Forelimb muscle (tissue), 1 donor: ENCODE measurements around the gene BCAR1. TPM values are rescaled to one million over a fixed set of nuclear protein-coding genes. Genes with fewer than 3 reads are reported as not detected.

ENCODE experiments used
- DNase-seq: peaks from one replicate; pipeline ENCODE4 v3.0.0-alpha.2; 2013; ENCODE audit warnings: low read depth
- polyA plus RNA-seq: library from polyadenylated mRNA; unstranded; fragments of 120-200 nt; gene quantifications from one replicate; pipeline ENCODE4 v1.2.1, GENCODE V29; 2013; ENCODE audit not compliant: insufficient read length

BCAR1 gene
- polyA plus RNA-seq, 1 donor = 58.6 TPM

DNA sequence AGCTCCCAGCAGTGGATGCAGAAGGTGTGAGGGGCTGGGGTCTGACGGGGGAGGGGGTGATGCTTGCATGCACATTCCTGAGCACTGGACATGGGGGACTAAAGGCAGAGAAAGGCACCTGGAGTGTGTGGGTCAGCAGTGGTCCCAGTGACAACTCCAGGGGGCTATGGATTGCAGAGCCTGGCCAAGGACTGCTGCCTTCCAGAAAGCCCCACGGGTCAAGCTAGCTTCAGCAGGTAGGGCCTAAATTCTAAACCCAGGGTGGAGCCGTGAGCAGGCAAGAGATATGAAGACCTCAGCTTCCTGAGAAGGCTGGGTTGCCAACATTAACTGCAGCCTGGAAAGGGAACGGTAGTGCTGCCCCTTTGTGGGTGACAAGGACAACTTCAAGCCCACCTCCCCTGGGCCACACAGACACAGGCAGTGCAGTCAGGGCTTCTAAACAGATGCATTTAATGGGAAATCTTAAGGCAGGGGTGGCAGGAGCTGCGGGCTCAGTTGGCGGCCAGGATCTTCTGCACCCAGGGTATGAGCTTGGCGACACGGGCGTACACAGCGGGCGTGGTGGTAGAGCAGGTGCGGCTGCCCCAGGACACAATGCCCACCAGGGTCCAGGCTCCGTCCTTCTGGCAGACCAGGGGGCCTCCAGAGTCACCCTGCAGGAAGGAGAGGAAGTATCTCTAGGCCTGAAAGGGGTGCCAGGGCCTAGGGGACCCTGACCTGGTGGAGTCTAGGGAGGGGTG, 47.6 kb downstream of the BCAR1 start:
- DNase-seq = no peak

DNA sequence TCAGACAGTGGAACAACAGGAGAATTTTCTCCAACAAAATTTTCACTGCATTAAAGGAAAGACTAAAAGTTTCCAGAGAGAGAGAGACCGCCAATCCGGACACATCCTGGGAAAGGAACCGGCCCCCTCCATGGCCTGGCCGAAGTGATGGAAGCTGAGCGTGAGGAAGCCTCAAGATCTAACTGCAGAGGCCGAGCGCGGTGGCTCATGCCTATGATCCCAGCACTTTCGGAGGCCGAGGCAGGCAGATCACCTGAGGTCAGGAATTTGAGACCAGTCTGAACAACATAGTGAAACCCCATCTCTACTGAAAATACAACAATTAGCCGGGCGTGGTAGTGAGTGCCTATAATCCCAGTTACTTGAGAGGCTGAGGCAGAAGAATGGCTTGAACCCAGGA, 48.3 kb downstream of the BCAR1 start:
- no peak for DNase-seq

DNA sequence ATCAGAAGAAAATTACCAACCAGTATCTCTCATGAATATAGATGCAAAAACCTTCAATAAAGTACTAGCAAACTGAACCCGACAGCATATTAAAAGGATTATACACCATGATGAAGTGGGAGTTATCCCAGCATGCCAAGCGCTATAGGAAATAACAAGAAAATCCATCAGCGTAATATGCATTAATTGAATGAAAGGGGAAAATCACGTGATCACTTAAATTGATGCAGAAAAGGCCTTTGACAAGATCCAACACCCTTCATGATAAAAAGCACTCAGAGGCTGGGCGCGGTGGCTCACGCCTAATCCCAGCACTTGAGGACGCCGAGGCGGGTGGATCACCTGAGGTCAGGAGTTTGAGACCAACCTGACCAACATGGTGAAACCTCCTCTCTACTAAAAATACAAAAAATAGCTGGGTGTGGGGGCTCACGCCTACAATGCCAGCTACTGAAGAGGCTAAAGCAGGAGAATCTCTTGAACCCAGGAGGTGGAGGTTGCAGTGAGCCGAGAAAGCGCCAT, 49.3 kb downstream of the BCAR1 start:
- DNase-seq = no peak

DNA sequence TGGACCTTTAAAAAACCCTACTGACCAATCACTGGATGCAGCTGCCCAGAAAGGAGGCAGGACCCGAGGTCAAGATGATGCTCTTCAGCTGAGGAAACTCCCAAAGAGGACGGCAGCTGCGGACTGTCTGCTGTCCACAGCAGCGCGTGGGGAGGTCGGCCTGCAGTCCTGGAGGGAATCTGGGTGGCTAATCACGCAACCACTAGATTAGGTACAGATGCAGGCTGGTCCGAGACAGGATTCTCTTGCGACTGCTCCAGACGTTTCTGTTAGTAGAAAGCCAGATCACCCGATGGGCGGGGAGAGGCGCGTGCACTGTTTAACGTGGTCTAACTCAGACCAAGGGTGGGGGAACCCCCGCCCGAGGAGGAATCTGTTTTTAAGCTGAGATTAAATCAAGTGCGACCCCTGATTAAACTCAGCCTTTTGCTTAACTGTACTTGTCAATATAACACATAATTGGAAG, 53.3 kb downstream of the BCAR1 start:
- DNase-seq = no peak

DNA sequence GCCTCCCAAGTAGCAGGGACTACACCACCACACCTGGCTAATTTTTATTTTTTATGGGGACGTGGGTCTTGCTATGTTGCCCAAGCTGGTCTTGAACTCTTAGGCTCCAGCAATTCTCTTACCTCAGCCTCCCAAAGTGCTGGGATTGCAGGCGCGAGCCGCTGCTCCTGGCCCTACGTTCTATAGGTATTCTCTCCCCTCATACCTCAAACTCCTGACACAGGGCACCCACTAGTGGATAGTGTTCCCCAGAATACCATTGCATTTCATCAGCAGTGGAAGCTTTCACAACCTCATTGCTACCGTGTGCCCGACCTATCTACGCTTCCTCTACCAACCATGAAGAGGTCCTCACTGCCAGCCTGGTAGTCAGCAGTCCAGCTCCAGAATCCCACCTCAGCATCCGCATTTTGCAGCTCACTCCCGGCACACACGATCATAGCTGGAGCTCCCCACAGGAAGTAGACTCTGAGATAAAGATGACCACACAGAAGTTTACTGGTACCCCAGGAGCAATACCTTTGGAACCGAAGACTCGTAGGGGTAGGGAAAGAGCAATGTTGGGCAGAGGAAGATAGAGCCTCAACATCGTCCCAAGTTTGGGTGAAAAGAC, 53.8 kb downstream of the BCAR1 start:
- DNase-seq = no peak

DNA sequence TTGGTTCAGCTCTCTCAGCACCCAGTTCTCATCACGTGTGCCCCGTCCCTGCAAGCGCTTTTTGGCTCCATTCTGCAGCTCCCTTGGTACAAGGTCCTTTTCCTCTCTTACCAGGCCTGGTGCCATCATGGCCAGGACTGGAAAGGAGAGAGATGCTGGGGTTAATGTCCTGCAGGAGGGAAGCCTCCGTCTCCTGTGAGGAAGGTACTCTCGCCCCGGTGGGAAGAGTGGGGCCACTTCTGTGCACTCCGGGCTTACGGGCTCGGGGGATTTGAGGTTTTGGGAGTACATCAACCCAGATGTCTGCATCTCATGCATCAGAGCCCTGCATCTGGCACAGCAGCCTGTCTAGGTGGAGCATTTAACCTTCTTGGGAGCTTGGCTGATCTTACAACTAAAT, 54.6 kb downstream of the BCAR1 start:
- DNase-seq = no peak

DNA sequence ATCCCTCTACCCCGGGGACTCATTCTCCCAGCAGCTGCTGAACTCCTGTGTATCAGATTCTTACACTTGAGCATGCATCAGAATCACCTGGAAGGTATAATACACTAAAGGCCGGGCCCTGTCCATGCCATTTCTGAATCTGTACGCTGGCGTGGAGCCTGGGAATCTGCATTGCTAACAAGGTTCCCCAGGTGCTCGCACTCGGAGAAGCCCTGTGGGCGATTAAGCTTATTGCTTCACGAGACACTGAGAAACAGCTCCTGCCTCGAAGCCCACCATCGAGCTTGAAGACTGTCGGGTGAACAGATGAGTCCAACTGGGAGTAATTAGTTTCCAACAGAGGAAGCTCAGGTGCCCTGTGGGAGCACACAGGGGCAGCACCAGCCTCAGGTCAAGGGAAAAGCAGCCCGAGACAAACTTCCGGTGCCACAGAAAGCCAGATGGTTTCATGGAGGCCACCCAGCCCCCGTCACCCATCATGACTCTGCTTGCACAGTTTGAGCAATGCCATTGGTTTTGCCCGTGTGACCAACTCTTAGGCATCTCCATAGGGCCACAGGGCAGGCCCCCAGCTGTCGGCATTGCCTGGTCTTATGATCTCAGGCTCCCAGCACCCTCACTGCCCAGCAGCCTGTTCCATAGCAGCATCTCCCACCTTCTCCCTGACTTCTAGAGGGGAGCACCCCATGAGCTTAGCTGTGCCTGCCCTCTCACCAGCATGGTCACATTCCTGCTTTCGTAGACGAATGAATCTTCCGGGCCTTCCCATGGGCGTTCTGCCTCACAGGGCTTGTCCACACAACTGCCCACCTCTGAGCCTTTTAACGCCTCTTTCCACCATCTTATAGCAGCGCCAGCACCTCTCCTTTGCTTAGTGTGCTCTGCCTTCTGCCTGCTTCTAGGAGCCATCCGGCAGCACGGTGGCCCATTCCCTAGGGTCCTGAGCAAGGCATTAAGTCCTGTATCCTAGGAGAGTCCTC, 55.3 kb downstream of the BCAR1 start:
- DNase-seq = no peak

DNA sequence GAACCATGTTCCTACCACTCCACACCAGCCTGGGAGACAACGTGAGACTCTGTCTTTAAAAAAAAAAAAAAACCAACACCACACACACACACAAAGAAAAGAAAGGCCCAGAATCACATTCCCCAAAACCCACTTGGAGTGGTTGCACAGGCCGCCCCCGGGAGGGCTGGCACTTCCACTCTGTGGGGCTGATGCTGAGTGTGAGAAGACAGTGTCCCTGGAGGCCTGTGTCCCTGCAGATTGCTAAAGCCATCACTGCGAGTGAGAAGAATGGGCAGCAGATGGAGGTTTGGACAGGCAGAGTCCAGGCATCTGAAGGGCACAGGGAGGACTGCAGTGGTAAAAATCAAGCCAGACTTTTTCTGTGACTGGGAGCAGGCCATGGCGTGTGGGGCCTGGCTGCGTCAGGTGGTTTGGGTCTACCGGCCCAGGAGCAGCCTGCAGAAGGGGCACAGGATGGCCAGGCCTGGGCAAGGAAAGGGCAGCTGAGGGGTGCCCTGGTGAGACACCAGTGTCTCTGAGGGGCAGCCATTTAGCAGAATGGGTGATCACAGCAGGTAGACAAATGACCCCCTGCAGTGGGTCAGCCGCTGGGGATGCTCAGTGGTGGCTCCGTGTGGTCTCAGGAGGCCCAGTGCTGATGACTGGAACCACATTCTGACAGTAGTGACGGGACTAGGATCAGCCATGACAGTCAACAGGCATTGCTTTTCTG, 57.5 kb downstream of the BCAR1 start:
- DNase-seq = no peak

DNA sequence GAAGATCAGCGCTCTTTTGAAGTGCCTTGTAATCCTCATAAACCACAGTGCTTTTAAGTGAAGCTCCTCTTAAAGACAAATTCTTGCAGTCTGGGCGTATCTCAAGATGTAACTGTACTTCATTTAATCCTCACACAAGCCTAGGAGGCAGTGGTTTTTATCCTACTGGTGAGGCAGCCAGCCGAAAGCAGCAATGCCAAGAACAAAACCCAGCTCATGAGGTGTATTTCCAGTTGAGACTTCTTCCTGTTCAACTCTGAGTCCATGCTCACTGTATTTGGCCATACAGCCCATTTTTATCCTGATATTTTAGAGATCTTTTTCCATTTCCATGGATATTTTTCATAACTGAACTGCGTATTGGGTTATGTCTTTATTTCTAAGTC, 58.2 kb downstream of the BCAR1 start:
- no peak for DNase-seq

DNA sequence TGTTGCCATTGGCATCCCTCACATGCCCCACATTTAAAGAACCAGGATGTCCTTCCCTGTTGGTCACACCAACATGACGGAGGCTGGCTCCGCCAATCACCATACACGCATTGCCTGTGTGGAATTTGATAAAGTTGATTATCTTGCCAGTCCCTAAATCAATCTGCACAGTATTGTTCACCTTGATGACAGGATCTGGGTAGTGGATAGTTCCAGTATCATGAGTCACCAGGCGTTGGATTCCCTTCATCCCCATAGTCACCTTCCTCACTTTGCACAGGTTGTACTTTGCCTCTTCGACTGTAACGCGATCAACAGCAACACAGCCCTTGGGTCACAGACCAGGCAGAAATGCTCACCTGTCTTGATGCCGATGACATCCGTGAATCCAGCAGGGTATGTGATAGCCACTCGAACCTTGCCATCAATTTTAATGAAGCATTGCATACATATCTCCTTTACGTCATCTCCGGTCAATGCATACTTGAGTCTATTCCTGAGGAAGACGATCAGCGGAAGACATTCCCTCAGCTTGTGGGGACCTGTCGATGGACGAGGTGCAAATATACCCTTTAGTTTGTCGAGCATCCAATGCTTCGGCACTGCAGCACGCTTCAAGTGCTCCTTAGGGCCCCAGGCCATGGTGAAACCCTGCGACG, 58.7 kb downstream of the BCAR1 start:
- no peak for DNase-seq

DNA sequence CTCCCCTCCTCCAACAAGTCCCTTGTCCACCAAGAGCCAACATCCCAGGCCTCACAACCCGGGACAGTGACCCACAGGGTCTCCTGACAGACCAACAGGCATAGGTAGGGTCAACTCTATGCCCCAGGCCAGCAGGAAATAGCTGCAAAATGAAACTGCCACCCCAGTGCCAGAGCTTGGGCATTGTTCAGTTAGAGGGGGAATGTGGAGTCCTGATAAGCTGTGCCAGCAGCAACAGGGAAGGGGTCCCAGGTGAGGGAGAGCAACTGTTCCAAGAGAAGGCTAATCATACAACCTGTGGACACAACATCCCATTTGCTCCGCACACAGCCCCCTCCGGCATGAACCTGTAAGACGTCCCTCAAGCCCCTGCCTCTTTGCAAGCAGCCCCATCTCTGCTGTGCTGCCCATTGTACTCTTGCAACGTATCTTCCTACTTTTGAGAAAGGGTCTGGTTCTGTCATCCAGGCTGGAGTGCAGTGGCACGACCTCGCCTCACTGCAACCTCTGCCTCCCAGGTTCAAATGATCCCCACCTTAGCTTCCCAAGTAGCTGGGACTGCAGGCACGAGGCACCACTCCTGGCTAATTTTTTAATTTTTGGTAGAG, 61.7 kb downstream of the BCAR1 start:
- DNase-seq = no peak

DNA sequence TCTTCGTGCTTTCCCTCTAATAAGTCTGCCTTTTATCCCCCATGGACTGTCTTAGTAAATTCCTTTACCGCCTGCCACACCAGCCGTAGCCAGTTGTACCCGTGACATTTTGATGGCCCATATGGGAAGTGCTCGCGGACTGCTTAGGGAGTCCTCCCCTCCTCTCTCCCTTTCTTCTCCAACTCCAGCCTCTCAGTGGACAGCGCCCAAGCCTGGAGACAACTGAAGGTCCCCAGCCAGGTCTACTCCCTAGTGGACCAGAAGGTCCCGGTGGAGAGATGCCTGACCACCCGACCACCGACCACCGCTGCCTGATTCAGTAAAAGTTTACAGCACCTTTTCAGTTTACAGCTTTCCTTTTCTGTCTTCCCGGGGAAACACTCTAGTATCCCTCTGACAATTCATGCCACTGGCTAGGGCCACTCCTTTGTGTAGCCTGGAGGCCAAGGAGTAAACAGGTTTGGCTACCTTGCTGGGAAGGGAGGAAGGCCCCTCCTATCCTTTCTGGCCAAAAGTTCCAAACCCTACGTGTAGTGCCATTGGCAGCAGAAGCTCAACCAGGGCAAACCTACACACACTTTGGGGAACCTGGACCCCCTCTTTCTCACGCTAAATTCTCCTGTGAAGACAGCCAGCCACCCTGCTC, 62.5 kb downstream of the BCAR1 start:
- no peak for DNase-seq

DNA sequence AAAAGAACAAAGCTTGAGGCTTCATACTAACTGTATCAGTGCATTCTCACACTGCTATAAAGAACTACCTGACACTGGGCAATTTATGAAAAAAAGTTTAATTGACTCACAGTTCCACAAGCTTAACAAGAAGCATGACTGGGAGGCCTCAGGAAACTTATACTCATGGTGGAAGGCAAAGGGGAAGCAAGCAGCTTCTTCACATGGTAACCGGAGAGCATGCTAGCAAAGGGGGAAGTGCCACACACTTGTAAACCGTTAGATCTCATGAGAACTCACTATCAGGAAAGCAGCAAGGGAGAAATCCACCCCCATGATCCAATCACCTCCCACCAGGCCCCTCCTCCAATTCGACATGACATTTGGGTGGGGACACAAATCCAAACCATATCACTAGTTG, 69.8 kb downstream of the BCAR1 start:
- no peak for DNase-seq

DNA sequence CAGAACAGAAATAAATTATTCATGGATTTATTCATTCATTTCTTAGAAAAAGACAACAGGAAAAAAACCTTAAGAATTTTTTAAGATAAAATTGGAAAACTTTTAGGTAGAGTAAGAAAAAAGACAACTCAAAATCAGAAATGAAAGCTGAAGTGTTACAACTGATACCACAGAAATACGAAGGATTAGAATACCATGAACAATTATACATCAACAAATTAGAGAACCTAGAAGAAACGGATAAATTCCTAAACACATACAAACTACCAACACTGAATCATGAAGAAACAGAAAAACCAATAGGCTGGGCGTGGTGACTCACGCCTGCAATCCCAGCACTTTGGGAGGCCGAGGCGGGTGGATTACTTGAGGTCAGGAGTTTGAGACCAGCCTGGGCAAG, 72.2 kb downstream of the BCAR1 start:
- no peak for DNase-seq

Other genes starting within 250 kb of the BCAR1 start
- gene LDHD, start 134.8 kb downstream of the BCAR1 start, polyA plus RNA-seq = 3.0 TPM
- gene ZFP1, start 103.1 kb downstream of the BCAR1 start, polyA plus RNA-seq = 14.0 TPM
- gene CTRB2, start 44.5 kb downstream of the BCAR1 start, polyA plus RNA-seq = not detected
- 0.30 TPM for gene CTRB1, start 32.6 kb downstream of the BCAR1 start, polyA plus RNA-seq
- gene CFDP1, start 181.9 kb upstream of the BCAR1 start, polyA plus RNA-seq = 72.9 TPM
- gene TMEM170A, start 213.1 kb upstream of the BCAR1 start, polyA plus RNA-seq = 18.6 TPM
- gene CHST6, start 243.8 kb upstream of the BCAR1 start, polyA plus RNA-seq = 2.1 TPM